Heart right ventricle (tissue), 16 donors: ENCODE measurements around the gene ELMO1. TPM values are rescaled to one million over a fixed set of nuclear protein-coding genes. Genes with fewer than 3 reads are reported as not detected.

Source experiments
- ATAC-seq, 8 donors: fragments of 200-7000 bp; cut with Tn5 transposase; one replicate each; pipeline ENCODE4 v1.9.1; 2020; ENCODE audit warnings: mild to moderate bottlenecking in 8 of 8, moderate library complexity in 8 of 8, moderate number of reproducible peaks in 1 of 8
- DNase-seq, 2 donors: peaks; one replicate each; pipeline ENCODE4 v3.0.0-alpha.2; 2020
- H3K27ac ChIP-seq, 10 donors: fragments of 200-600 bp; sonication (generic) in 2 of 10; one replicate each; pipeline versions ENCODE4 v1.5.0 to v1.8.0; 2020 to 2022; ENCODE audit warnings: mild to moderate bottlenecking in 3 of 10
- H3K27me3 ChIP-seq, 7 donors: fragments of 200-600 bp; one replicate each; pipeline ENCODE4 v1.8.0; 2021 to 2022; ENCODE audit warnings: mild to moderate bottlenecking in 2 of 7
- H3K36me3 ChIP-seq, 9 donors: fragments of 200-600 bp; sonication (generic) in 1 of 9; one replicate each; pipeline versions ENCODE4 v1.5.0 to v1.8.0; 2020 to 2022; ENCODE audit warnings: mild to moderate bottlenecking in 2 of 9
- H3K4me1 ChIP-seq, 9 donors: fragments of 200-600 bp; sonication (generic) in 1 of 9; one replicate each; pipeline versions ENCODE4 v1.5.0 to v1.8.0; 2020 to 2022; ENCODE audit warnings: mild to moderate bottlenecking in 4 of 9
- H3K4me3 ChIP-seq, 10 donors: fragments of 200-600 bp; sonication (generic) in 2 of 10; one replicate each; pipeline versions ENCODE4 v1.5.0 to v1.8.0; 2020 to 2022; ENCODE audit warnings: mild to moderate bottlenecking in 7 of 10, moderate library complexity in 2 of 10
- H3K9me3 ChIP-seq, 11 donors: fragments of 200-600 bp in 10 of 11; sonication (generic) in 2 of 11; one replicate each; pipeline versions ENCODE4 v1.5.0 to v1.8.0; 2013 to 2022; ENCODE audit warnings: mild to moderate bottlenecking in 2 of 11, control low read depth in 1 of 11, moderate library complexity in 1 of 11
- WGBS, 2 donors: extraction: QIAGEN DNeasy Blood & Tissue Kit; methylation state at CpG; one replicate each; pipeline ENCODE4 v1.1.7; 2013; ENCODE audit warnings: inconsistent platforms in 1 of 2; 5-methylcytosine and 5-hydroxymethylcytosine counted together
- intact Hi-C, 10 donors: fragments of 100-400 bp; cut with DNase I; formaldehyde crosslinking; loops; one replicate each; pipeline versions ENCODE4 v1.11.1 to v1.14.2; 2022
- polyA plus RNA-seq, 2 donors: library from polyadenylated mRNA; stranded (reverse); fragments of 200-250 nt; gene quantifications; one replicate each; pipeline ENCODE4 v1.2.3, GENCODE V29; 2013
- total RNA-seq, 10 donors: library from RNA; stranded (reverse); fragmentation: NEBNext Ultra II Directional in 3 of 10; extraction: Animal tissue kit (Norgen Biotek cat#: 25700) in 3 of 10; gene quantifications; one replicate each; pipeline versions ENCODE4 v1.2.1 to v1.2.4, GENCODE V29; 2021 to 2023
- TF ChIP-seq, protein P1 (sequence below), 9 donors: fragments of 200-600 bp; sonication (generic) in 2 of 9; IDR thresholded peaks; one replicate each; pipeline versions ENCODE4 v1.5.0 to v1.8.0; 2021 to 2022; ENCODE audit warnings: antibody characterized with exemption in 9 of 9, mild to moderate bottlenecking in 5 of 9, moderate library complexity in 1 of 9
- donor health status: Arrhythmogenic right ventricular cardiomyopathy.
- donor health status: ischemic (EF 13 %, LVEDD 7.1; RV severe dilation, severe dysfunction).
- donor health status: healthy with polysubstance abuse.
- donor health status: DM: no; HTN: yes; CAD: no.
- donor health status: DM: no; HTN: no; CAD: no.
- donor health status: ischemic (EF 25% LVEDD 6.9; RV normal size, moderate dysfunction).
- donor health status: ischemic (EF 25% LVEDD 5.7; RV mildly dilated, moderate dysfunction).
- donor health status: healthy.
- donor health status: DM: yes; HTN: yes; CAD: no.
- donor health status: Ischemic cardiomyopathy.
- donor health status: ischemic (EF 35%, LVEDD 5.7; RV mildly dilated, moderate dysfunction).
- donor health status: nonischemic (EF 11% LVEDD 7.7; RV severe dilation, severe dysfunction).
- donor health status: DM: yes; HTN: yes; CAD: no.
- donor health status: PGD.
- donor health status: ischemic (EF 29% LVEDD 5.4; RV normal size, mild dysfunction).
- donor health status: nonischemic (EF 23%, LVEDD 6.1; RV moderate dilation, normal function).

The ELMO1 gene
- total and polyA plus RNA-seq, 12 donors = 8.5 to 18.0 (median 13.9) TPM

DNA sequence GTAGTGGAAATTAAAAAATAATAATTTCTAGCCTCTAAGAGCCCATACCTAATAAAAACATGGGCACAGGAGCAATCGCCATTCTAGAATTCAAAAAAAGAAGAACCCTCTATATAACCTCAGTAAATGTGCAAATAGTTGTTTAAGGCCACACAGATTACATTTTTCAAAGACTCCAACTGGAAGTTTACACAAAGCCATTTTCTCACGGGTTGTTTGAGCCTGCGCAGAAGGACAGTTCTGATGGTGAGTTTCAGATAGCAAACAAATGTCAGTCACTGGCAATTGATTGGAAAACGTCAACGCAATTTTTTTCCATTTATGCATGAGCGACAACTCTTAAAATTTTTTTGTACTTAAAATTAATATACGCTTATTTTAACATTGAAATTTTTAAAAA lies 23.0 kb upstream of the ELMO1 start:
- no peak overlapping the region for H3K27ac ChIP-seq
- intact Hi-C loops = no loop called here
- H3K9me3 ChIP-seq = no peaks in the 10 kb centered on the region
- TF ChIP-seq, protein P1, sequence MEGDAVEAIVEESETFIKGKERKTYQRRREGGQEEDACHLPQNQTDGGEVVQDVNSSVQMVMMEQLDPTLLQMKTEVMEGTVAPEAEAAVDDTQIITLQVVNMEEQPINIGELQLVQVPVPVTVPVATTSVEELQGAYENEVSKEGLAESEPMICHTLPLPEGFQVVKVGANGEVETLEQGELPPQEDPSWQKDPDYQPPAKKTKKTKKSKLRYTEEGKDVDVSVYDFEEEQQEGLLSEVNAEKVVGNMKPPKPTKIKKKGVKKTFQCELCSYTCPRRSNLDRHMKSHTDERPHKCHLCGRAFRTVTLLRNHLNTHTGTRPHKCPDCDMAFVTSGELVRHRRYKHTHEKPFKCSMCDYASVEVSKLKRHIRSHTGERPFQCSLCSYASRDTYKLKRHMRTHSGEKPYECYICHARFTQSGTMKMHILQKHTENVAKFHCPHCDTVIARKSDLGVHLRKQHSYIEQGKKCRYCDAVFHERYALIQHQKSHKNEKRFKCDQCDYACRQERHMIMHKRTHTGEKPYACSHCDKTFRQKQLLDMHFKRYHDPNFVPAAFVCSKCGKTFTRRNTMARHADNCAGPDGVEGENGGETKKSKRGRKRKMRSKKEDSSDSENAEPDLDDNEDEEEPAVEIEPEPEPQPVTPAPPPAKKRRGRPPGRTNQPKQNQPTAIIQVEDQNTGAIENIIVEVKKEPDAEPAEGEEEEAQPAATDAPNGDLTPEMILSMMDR (IDR thresholded peaks at IDR 0.05) = no peak
- DNase-seq (no peak), ATAC-seq (no peak)
- H3K4me1 ChIP-seq = peaks cover 0 to 4% (median 0%) of the 10 kb centered on the region in 9 donors
- H3K4me3 ChIP-seq = no peak overlapping the region
- H3K27me3 ChIP-seq = no peaks in the 10 kb centered on the region
- WGBS, 2 donors = 94 to 95% methylated on average over 7 of the region's 7 CpGs
- H3K36me3 ChIP-seq = no peaks in the 10 kb centered on the region

DNA sequence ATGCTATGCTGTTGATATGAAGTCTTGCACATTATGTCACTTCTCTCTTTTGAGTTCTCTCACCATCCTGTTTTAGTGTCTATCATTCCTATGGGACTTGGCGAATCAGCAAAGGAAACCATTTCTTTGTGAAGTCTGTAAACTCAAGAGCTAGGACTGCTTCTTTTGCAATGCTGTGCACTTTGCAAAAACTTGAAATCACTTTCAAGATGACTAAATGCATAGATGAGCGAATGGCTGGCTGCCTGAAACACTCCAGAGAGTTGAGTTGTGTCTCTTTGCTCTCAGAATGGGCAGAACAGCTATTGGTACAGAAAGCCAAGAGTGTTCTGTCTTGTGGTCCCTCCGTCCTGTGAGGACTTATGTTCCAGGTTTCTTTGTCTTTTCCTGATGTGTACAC lies 18.3 kb upstream of the ELMO1 start:
- Histone ChIP-seq H3K27ac (no peak overlapping the region), H3K36me3 (no peaks in the 10 kb centered on the region), H3K4me3 (no peak overlapping the region), H3K4me1 (no peaks in the 10 kb centered on the region), H3K27me3 (peaks cover 0 to 2% (median 0%) of the 10 kb centered on the region in 7 donors), H3K9me3 (no peaks in the 10 kb centered on the region)
- 82 to 87% methylated on average over 3 of the region's 3 CpGs for WGBS, 2 donors
- TF ChIP-seq, protein P1 (IDR thresholded peaks at IDR 0.05) = no peak
- intact Hi-C loops = no loop called here
- no peak for ATAC-seq
- no peak for DNase-seq

DNA sequence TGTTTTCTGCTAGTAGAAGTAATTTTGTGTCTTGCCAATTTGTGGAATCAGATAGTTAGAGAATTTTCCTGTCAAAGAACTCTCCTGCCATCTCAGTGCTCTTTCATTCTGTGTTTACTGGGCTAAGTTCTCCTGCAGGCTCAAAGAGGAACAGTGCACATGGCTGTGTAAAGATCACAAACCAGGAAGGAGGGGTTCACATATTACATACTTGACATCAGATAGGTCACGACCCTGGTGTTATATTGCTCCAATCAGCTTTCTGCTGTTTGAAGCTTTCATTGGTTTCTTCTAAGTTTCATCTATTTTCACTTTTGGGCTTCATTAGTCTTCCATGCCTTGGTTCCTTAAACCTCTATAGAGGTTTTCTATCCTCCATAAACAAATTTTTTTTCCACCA lies 13.5 kb upstream of the ELMO1 start:
- Histone ChIP-seq H3K4me3 (no peak overlapping the region), H3K9me3 (no peaks in the 10 kb centered on the region), H3K27ac (no peak overlapping the region), H3K4me1 (no peaks in the 10 kb centered on the region), H3K36me3 (no peaks in the 10 kb centered on the region), H3K27me3 (peaks cover 0 to 6% (median 0%) of the 10 kb centered on the region in 7 donors)
- TF ChIP-seq, protein P1 (IDR thresholded peaks at IDR 0.05) = no peak
- ATAC-seq (no peak), DNase-seq (no peak)
- intact Hi-C loops = no loop called here
- WGBS, 2 donors = 80 to 81% methylated on average over 1 of the region's 1 CpG

GRCh38 chr7:37455081-37455480 lies 6.4 kb upstream of the ELMO1 start:
- H3K4me3 ChIP-seq = no peak overlapping the region
- TF ChIP-seq, protein P1 (IDR thresholded peaks at IDR 0.05) = no peak
- H3K4me1 ChIP-seq = no peaks in the 10 kb centered on the region
- WGBS, 2 donors = 95% methylated on average over 3 of the region's 3 CpGs
- intact Hi-C loops = no loop called here
- H3K9me3 ChIP-seq = peaks cover 0 to 9% (median 0%) of the 10 kb centered on the region in 11 donors
- peaks cover 0 to 9% (median 0%) of the 10 kb centered on the region in 7 donors for H3K27me3 ChIP-seq
- no peaks in the 10 kb centered on the region for H3K36me3 ChIP-seq
- ATAC-seq = no peak
- no peak overlapping the region for H3K27ac ChIP-seq
- no peak for DNase-seq
